Nucleus accumbens (tissue), 56 donors: ENCODE data around the gene HOXA7.

ENCODE experiments used
- DNase-seq, 56 donors: peaks; one replicate each; lab custom pipeline; 2025; lab: John Stamatoyannopoulos, UW

HOXA7 gene

GRCh38 chr7:27182861-27183681 lies 26.6 kb upstream of the HOXA7 start:
- DNase-seq = no peak

- DNase-seq = no peak
Measured at GRCh38 chr7:27182285-27182841, 25.9 kb upstream of the HOXA7 start.

GRCh38 chr7:27181795-27182275 lies 25.4 kb upstream of the HOXA7 start:
- DNase-seq = no peak

- DNase-seq = no peak
Measured at GRCh38 chr7:27180431-27181420, 24.3 kb upstream of the HOXA7 start.

GRCh38 chr7:27179503-27180430 lies 23.3 kb upstream of the HOXA7 start:
- DNase-seq = peak in 4 of 56 donors; percentile 9 to 53 (median 11)

GRCh38 chr7:27179030-27179429 lies 22.6 kb upstream of the HOXA7 start:
- DNase-seq = no peak

- DNase-seq = no peak
Measured at GRCh38 chr7:27178366-27178765, 21.9 kb upstream of the HOXA7 start.

- DNase-seq = no peak
Measured at GRCh38 chr7:27177795-27178320, 21.4 kb upstream of the HOXA7 start.

- no peak for DNase-seq
Measured at GRCh38 chr7:27176962-27177794, 20.7 kb upstream of the HOXA7 start.

- DNase-seq = no peak
Measured at GRCh38 chr7:27176524-27176845, 20.0 kb upstream of the HOXA7 start.

GRCh38 chr7:27175626-27176523 lies 19.4 kb upstream of the HOXA7 start:
- no peak for DNase-seq

- no peak for DNase-seq
Measured at GRCh38 chr7:27174874-27175625, 18.6 kb upstream of the HOXA7 start.

GRCh38 chr7:27173956-27174873 lies 17.7 kb upstream of the HOXA7 start, which contains the start of gene HOXA10:
HOXA10 (minus strand) TSS chr7:27174320; CDS start chr7:27174306, 14 bp downstream.
- DNase-seq = no peak

- no peak for DNase-seq
Measured at GRCh38 chr7:27173511-27173955, 17.1 kb upstream of the HOXA7 start.

- DNase-seq = no peak
Measured at GRCh38 chr7:27172823-27173510, 16.5 kb upstream of the HOXA7 start.
